MCF 10A (cell line): ENCODE results near the gene OR52E1. TPM values are rescaled to one million over a fixed set of nuclear protein-coding genes. Genes with fewer than 3 reads are reported as not detected.

ENCODE experiments used
- Bru-seq: library from RNA; stranded (reverse); fragments of 400-500 nt; gene quantifications from one replicate; lab custom pipeline; 2021; lab: Mats Ljungman, UMichigan
- BruChase-seq, 2 experiments: library from RNA; stranded (reverse); fragments of 400-500 nt; gene quantifications; one replicate each; lab custom pipeline; 2021; lab: Mats Ljungman, UMichigan
- BruUV-seq: library from RNA; stranded (reverse); fragments of 400-500 nt; replicated peaks from 2 replicates; lab custom pipeline; 2021; lab: Mats Ljungman, UMichigan
- CTCF ChIA-PET: fragments of 300-600 bp; sonication (Branson Sonifier 250); formaldehyde crosslinking; extraction: SDS; loops from one replicate; lab custom pipeline; 2021; ENCODE audit warnings: antibody characterized with exemption, inconsistent platforms; lab: Yijun Ruan, JAX
- POLR2A ChIA-PET: fragments of 300-600, 350-650 bp; sonication (Branson Sonifier 250); formaldehyde crosslinking; extraction: SDS; loops from one replicate; lab custom pipeline; 2020; ENCODE audit warnings: antibody characterized with exemption, inconsistent platforms; lab: Yijun Ruan, JAX
- DNase-seq: peaks from one replicate; pipeline ENCODE4 v3.0.0-alpha.2; 2018; ENCODE audit not compliant: unreplicated experiment
- H3K27ac Mint-ChIP-seq: one replicate; pipeline ENCODE4 v1.8.0; 2022; ENCODE audit warnings: mild to moderate bottlenecking, low read depth, mixed read lengths; ENCODE audit not compliant: unreplicated experiment
- H3K27me3 Mint-ChIP-seq: one replicate; pipeline ENCODE4 v1.8.0; 2022; ENCODE audit warnings: mixed read lengths; ENCODE audit not compliant: insufficient read depth, unreplicated experiment
- H3K36me3 Mint-ChIP-seq: one replicate; pipeline ENCODE4 v1.8.0; 2022; ENCODE audit warnings: mild to moderate bottlenecking, moderate library complexity, mixed read lengths; ENCODE audit not compliant: insufficient read depth, unreplicated experiment
- H3K4me1 Mint-ChIP-seq: one replicate; pipeline ENCODE4 v1.8.0; 2022; ENCODE audit warnings: mixed read lengths; ENCODE audit not compliant: insufficient read depth, unreplicated experiment
- H3K4me3 Mint-ChIP-seq: one replicate; pipeline ENCODE4 v1.8.0; 2022; ENCODE audit warnings: mild to moderate bottlenecking, moderate library complexity, mixed read lengths; ENCODE audit not compliant: unreplicated experiment
- H3K9me3 Mint-ChIP-seq: one replicate; pipeline ENCODE4 v1.8.0; 2022; ENCODE audit warnings: mixed read lengths; ENCODE audit not compliant: unreplicated experiment
- intact Hi-C: fragments of 100-400 bp; cut with micrococcal nuclease; formaldehyde crosslinking; loops from 2 replicates; pipeline ENCODE4 v1.14.1; 2022
- long read RNA-seq: library from polyadenylated mRNA; stranded (forward); transcript quantifications from one replicate; pipeline ENCODE4 v2.0.0, GENCODE V29; 2022
- total RNA-seq: library from RNA; stranded (reverse); gene quantifications from 2 replicates; pipeline ENCODE4 v1.2.3, GENCODE V29; 2022
- TF ChIP-seq, protein P1 (sequence below): fragments of 200-600 bp; IDR thresholded peaks from one replicate; pipeline ENCODE4 v1.8.0; 2022; ENCODE audit warnings: antibody characterized with exemption, mild to moderate bottlenecking; ENCODE audit not compliant: unreplicated experiment

Gene OR52E1
- total RNA-seq (not detected in 2 replicates), Bru-seq, nascent RNA (not detected), BruChase-seq, experiment 1, labeled RNA remaining after a 6-hour chase (not detected), BruChase-seq, experiment 2, labeled RNA remaining after a 2-hour chase (not detected)
- long read RNA-seq = 0 reads

DNA sequence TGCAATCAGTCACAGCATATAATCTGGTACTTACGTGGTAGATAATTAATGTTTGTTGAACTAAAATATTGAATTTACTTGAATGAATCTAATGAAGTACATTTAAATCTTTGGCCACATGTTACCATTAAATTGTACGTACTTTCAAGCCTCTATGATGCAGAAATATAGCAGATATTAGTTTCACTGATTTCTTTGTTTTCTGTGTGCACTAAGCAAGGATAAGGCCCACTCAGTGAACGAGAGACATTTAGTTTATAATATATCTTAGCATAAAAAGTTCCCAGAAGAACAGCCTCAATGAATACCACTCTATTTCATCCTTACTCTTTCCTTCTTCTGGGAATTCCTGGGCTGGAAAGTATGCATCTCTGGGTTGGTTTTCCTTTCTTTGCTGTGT is at the start of gene OR52E1:
TSS of gene OR52E1 (plus strand) at position 301 of the 400 bp plus-strand sequence.
- no peaks in the 10 kb centered on the region for H3K36me3 Mint-ChIP-seq
- no peak for DNase-seq
- no TSS peak for BruUV-seq
- POLR2A ChIA-PET = no interaction called here
- peaks cover 27% of the 10 kb centered on the region for H3K27me3 Mint-ChIP-seq
- H3K4me1 Mint-ChIP-seq = no peaks in the 10 kb centered on the region
- H3K27ac Mint-ChIP-seq = no peak within 1 kb of the TSS
- CTCF ChIA-PET = no interaction called here
- intact Hi-C loops = no loop called here
- H3K9me3 Mint-ChIP-seq = no peaks in the 10 kb centered on the region
- TF ChIP-seq, protein P1, sequence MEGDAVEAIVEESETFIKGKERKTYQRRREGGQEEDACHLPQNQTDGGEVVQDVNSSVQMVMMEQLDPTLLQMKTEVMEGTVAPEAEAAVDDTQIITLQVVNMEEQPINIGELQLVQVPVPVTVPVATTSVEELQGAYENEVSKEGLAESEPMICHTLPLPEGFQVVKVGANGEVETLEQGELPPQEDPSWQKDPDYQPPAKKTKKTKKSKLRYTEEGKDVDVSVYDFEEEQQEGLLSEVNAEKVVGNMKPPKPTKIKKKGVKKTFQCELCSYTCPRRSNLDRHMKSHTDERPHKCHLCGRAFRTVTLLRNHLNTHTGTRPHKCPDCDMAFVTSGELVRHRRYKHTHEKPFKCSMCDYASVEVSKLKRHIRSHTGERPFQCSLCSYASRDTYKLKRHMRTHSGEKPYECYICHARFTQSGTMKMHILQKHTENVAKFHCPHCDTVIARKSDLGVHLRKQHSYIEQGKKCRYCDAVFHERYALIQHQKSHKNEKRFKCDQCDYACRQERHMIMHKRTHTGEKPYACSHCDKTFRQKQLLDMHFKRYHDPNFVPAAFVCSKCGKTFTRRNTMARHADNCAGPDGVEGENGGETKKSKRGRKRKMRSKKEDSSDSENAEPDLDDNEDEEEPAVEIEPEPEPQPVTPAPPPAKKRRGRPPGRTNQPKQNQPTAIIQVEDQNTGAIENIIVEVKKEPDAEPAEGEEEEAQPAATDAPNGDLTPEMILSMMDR = no peak
- H3K4me3 Mint-ChIP-seq = no peak within 1 kb of the TSS

DNA sequence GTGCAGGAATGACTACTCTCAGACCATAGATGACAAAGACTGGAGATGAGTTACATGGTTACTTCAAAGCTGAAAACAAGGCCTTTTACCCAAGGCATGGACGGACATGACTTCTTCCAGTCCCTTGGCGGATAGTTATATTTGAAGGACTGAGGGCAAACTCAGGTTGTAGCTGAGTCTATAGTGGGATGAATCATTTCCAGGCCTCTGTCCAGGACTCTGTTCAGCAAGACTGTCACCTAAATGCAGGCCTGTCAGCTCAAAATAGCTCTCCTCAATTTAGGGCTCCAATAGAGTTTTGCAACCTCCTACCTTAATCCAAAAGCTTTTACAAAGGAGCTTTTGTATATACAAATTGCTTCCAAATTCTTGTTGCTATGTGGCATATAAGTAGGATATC is 47.4 kb upstream of the OR52E1 start:
- H3K4me1 Mint-ChIP-seq = no peaks in the 10 kb centered on the region
- BruUV-seq = no TSS peak
- H3K27ac Mint-ChIP-seq = no peak overlapping the region
- H3K4me3 Mint-ChIP-seq = no peak overlapping the region
- ChIA-PET CTCF (interaction anchor here (0.5 to 0.9 kb wide), 4 partner anchors 65 to 1716 kb away, joined by 3 to 4 read pairs (median 4); partner anchors contain the start of gene OR51D1), POLR2A (no interaction called here)
- DNase-seq = no peak
- TF ChIP-seq, protein P1 = no peak
- intact Hi-C loops = no loop called here
- H3K36me3 Mint-ChIP-seq = no peaks in the 10 kb centered on the region
- peaks cover 17% of the 10 kb centered on the region for H3K27me3 Mint-ChIP-seq
- H3K9me3 Mint-ChIP-seq = peaks cover 8% of the 10 kb centered on the region

DNA sequence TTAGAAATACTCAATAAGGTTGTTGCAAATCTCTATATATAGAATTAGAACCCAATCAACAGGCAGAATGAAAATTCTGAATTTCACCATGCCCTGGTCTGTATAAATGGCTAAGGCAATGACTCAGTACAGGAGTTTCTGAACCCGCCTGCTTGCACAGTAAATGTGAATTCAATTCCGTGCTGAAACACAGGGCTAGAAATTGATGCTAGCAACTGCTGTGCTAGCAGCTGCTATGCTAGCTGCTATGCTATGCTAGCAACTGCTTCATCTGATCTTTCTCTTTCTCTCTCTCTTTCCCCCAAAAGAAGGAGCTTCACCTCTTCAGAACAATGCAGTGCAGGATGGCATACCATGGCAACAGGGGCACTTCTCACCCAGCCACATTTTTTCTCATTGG is 32.7 kb upstream of the OR52E1 start:
- Mint-ChIP-seq H3K27ac (no peak overlapping the region), H3K4me3 (no peak overlapping the region), H3K9me3 (no peaks in the 10 kb centered on the region), H3K4me1 (no peaks in the 10 kb centered on the region), H3K36me3 (no peaks in the 10 kb centered on the region), H3K27me3 (peaks cover 20% of the 10 kb centered on the region)
- ChIA-PET CTCF (no interaction called here), POLR2A (no interaction called here)
- TF ChIP-seq, protein P1 = no peak
- BruUV-seq = no TSS peak
- no peak for DNase-seq
- intact Hi-C loops = loop anchor here (10.0 kb wide), 1 partner anchor 58 kb away; no protein-coding TSS in a partner anchor

DNA sequence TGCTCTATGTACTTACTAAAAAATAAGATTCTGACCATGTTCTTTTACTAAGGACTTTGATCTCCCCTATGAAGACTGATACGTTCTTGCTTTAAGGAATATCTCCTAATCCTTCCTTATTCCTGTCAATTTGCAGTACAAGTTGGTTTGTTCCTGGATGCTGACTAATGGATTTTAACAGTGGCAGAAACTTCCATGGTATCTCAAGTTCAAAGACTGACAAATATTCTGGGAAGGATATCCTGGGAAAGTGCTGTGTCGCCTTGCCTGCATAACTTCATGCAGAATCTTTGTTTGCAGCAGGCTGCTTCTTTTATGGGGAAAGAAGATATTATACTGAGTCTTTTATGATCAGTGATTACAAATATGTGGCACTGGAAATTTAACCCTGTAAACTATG is 31.4 kb upstream of the OR52E1 start:
- DNase-seq = no peak
- no peaks in the 10 kb centered on the region for H3K36me3 Mint-ChIP-seq
- no peak overlapping the region for H3K4me3 Mint-ChIP-seq
- H3K27ac Mint-ChIP-seq = no peak overlapping the region
- no peaks in the 10 kb centered on the region for H3K9me3 Mint-ChIP-seq
- H3K4me1 Mint-ChIP-seq = peaks cover 5% of the 10 kb centered on the region
- H3K27me3 Mint-ChIP-seq = peaks cover 20% of the 10 kb centered on the region
- TF ChIP-seq, protein P1 = no peak
- no TSS peak for BruUV-seq
- intact Hi-C loops = loop anchor here (10.0 kb wide), 1 partner anchor 57 kb away; no protein-coding TSS in a partner anchor
- CTCF ChIA-PET = interaction anchor here (1.2 kb wide), 1 partner anchor 34 kb away, joined by 4 read pairs; no protein-coding TSS in a partner anchor
- POLR2A ChIA-PET = interaction anchor here (0.7 to 0.8 kb wide), 2 partner anchors 111 to 458 kb away, joined by 5 to 6 read pairs; no protein-coding TSS in a partner anchor
